Activated naive CD4-positive, alpha-beta T cell treated with anti-CD3 and anti-CD28 coated beads for 36 hours (primary cell): ENCODE measurements around the gene CNOT9. TPM values are rescaled to one million over a fixed set of nuclear protein-coding genes. Genes with fewer than 3 reads are reported as not detected.
"Not testable (repeated sequence)": the region's sequence is repeated elsewhere in the genome, so short reads cannot be mapped to it uniquely, and the experiment has no call there.

Source experiments
- CTCF ChIA-PET: fragments of 350-600 bp; sonication (Branson Sonifier 250); formaldehyde crosslinking; loops from one replicate; lab custom pipeline; 2021; ENCODE audit warnings: antibody characterized with exemption; lab: Charles Lee
- DNase-seq: peaks from one replicate; pipeline ENCODE4 v3.0.0-alpha.2; 2020
- H3K27ac Mint-ChIP-seq: one replicate; pipeline ENCODE4 v1.8.0; 2021; ENCODE audit warnings: mild to moderate bottlenecking, mixed read lengths
- H3K27me3 Mint-ChIP-seq: one replicate; pipeline ENCODE4 v1.8.0; 2021; ENCODE audit warnings: low read depth, mixed read lengths
- H3K36me3 Mint-ChIP-seq: one replicate; pipeline ENCODE4 v1.8.0; 2021; ENCODE audit warnings: low read depth, mixed read lengths
- H3K4me1 Mint-ChIP-seq: one replicate; pipeline ENCODE4 v1.8.0; 2021; ENCODE audit warnings: low read depth, mixed read lengths
- H3K4me3 Mint-ChIP-seq: one replicate; pipeline ENCODE4 v1.8.0; 2021; ENCODE audit warnings: mild to moderate bottlenecking, moderate library complexity, mixed read lengths
- H3K9me3 Mint-ChIP-seq: one replicate; pipeline ENCODE4 v1.8.0; 2021; ENCODE audit warnings: mixed read lengths
- intact Hi-C: fragments of 100-400 bp; cut with micrococcal nuclease; formaldehyde crosslinking; loops from one replicate; pipeline ENCODE4 v1.15.1; 2023
- total RNA-seq, 2 experiments: library from RNA; stranded (reverse); gene quantifications; one replicate each; pipeline ENCODE4 v1.2.3, GENCODE V29; 2021

Gene CNOT9, protein sequence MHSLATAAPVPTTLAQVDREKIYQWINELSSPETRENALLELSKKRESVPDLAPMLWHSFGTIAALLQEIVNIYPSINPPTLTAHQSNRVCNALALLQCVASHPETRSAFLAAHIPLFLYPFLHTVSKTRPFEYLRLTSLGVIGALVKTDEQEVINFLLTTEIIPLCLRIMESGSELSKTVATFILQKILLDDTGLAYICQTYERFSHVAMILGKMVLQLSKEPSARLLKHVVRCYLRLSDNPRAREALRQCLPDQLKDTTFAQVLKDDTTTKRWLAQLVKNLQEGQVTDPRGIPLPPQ
- 10 to 100 TPM; 74.3 to 78.6 TPM for total RNA-seq

DNA sequence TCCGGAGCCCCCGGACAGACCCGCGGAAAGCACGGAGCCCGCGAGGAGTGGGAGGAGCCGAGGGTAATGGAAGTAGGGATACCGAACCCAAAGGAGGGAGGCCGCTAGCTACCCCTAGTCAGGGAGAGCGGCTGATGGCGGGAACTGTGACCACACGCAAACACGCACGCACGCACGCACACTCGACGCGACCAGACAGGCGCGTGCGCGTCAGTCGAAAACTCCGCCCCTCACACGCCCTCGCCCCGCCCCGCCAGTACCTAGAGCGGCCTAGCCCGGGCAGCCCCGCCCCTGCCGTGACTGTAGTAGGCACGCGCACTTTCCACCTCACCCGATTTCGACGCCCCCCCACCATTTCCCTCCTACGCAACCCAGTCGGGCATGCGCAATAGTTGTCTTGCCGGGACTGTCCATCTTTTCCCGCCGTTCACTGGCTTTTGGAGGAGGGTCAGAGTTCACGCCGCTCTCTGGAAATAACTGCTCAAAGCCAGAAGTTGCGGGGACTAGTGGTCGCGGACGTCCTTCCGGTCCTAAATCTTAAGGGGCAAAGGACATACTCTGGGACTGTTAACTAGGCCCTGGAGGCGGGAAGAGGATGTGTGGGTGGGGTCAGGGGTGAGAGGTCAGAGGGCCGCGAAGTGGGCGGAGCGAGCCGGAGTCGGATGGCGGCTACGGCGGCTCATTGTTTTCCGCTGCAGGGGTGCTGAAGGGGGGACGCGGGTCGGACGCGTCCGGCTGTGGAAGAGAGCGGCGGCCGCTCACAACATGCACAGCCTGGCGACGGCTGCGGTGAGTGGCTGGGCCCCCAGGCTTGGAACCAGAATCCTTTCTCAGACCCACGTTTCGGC is at the start of gene CNOT9, which contains the start of gene USP37:
CNOT9 (plus strand) TSS at position 650 of the 848 bp plus-strand sequence; CDS start at position 766, 116 bp downstream.
USP37 (minus strand) TSS at position 162 of the 848 bp plus-strand sequence. CDS start 9,698 bp downstream, outside the sequence.
- peaks cover 60% of the 10 kb centered on the region for H3K4me1 Mint-ChIP-seq
- H3K36me3 Mint-ChIP-seq: peaks cover 43% of the 10 kb centered on the region
- H3K27me3 Mint-ChIP-seq: no peaks in the 10 kb centered on the region
- intact Hi-C loops: loop anchor here (1.0 to 5.0 kb wide), 16 partner anchors 14 to 819 kb away; partner anchors contain the start of genes AAMP, ANKZF1, ATG9A and BCS1L
- peak within 1 kb of the TSS; percentile 100 for H3K27ac Mint-ChIP-seq
- peak; percentile 100 for DNase-seq
- H3K9me3 Mint-ChIP-seq: no peaks in the 10 kb centered on the region
- peak within 1 kb of the TSS; percentile 91 for H3K4me3 Mint-ChIP-seq
- CTCF ChIA-PET: no interaction called here

DNA sequence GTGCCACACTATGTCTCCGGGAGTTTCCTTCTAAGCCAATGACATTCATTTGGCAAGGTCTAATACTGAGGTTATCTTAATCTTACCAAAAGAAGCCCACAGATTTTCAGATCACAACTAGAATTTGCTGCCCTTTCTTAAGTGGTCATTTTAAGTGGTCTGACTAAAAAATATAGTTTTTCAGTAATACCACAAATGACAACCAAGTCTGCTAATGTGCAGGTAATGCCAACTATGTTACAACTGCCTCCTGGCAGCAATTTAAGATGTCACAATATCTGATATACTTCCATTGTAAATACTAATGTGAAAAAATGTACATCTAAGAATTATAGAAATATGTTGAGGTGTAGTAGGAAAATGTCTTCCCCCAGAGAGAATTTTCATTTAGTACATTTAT is 49.8 kb upstream of the CNOT9 start:
- intact Hi-C loops: loop anchor here (10.0 kb wide), 1 partner anchor 326 kb away; no protein-coding TSS in a partner anchor
- H3K4me3 Mint-ChIP-seq: no peak overlapping the region
- H3K27me3 Mint-ChIP-seq: no peaks in the 10 kb centered on the region
- H3K9me3 Mint-ChIP-seq: no peaks in the 10 kb centered on the region
- no peak overlapping the region for H3K27ac Mint-ChIP-seq
- H3K36me3 Mint-ChIP-seq: peaks cover 26% of the 10 kb centered on the region
- CTCF ChIA-PET: no interaction called here
- H3K4me1 Mint-ChIP-seq: peaks cover 29% of the 10 kb centered on the region
- DNase-seq: no peak

DNA sequence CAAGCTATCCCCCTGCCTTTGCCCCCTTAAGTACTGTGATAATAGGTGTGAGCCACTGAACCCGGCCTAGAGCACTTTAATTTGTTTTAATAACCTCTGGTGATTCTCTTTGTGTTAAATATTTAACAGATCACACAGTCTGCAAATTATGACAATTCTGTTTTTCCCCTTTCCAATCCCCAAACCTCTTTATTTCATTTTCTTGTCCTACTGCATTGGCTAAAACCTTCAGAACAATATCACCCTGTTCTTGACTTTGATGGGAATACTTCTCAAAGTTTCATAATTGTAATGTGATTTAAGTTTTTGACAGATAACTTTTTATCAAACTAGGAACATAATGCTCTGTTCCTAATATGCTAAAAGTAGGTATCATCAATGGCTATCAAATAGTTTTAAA is 45.0 kb upstream of the CNOT9 start:
- H3K4me1 Mint-ChIP-seq: peaks cover 6% of the 10 kb centered on the region
- peaks cover 2% of the 10 kb centered on the region for H3K9me3 Mint-ChIP-seq
- H3K4me3 Mint-ChIP-seq: no peak overlapping the region
- no peaks in the 10 kb centered on the region for H3K27me3 Mint-ChIP-seq
- peaks cover 45% of the 10 kb centered on the region for H3K36me3 Mint-ChIP-seq
- CTCF ChIA-PET: interaction anchor here (0.7 kb wide), 1 partner anchor 24 kb away, joined by 4 read pairs; no protein-coding TSS in a partner anchor
- H3K27ac Mint-ChIP-seq: no peak overlapping the region
- no peak for DNase-seq
- intact Hi-C loops: no loop called here

DNA sequence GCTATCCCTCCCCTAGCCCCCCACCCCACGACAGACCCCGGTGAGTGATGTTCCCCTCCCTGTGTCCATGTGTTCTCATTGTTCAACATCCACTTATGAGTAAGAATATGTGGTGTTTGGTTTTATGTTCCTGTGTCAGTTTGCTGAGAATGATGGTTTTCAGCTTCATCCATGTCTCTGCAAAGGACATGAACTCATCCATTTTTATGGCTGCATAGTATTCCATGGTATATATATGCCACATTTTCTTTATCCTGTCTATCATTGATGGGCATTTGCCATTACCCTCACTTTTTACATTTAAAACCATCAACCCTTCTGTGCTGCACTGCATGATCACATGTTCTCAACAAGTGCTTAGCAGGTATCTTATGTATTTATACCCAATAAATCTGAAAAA is 40.2 kb upstream of the CNOT9 start:
- intact Hi-C loops, DNase-seq, H3K9me3 Mint-ChIP-seq, H3K27me3 Mint-ChIP-seq, H3K4me3 Mint-ChIP-seq, H3K4me1 Mint-ChIP-seq, H3K27ac Mint-ChIP-seq: not testable (repeated sequence)
- peaks cover 70% of the 10 kb centered on the region for H3K36me3 Mint-ChIP-seq
- CTCF ChIA-PET: interaction anchor here (0.7 kb wide), 1 partner anchor 35 kb away, joined by 4 read pairs; no protein-coding TSS in a partner anchor

DNA sequence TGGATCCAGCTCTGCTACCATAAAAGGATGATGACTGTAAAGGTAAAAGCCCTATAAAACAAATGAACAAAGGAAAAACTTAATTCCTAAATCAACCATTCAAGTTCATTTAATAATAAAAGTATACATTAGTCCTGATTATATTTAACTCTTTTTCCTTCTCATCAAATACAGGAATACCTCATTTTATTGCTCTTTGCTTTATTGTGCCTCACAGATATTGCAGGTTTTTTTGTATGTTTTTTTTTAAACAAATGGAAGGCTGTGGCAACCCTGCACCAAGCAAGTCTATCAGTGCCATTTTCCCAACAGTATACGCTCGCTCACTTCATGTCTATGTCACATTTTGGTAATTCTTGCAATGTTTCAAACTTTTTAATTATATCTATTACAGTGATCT is 38.6 kb upstream of the CNOT9 start:
- Mint-ChIP-seq H3K36me3 (peaks cover 66% of the 10 kb centered on the region), H3K27ac (no peak overlapping the region), H3K27me3 (no peaks in the 10 kb centered on the region), H3K9me3 (peaks cover 2% of the 10 kb centered on the region), H3K4me3 (no peak overlapping the region), H3K4me1 (no peaks in the 10 kb centered on the region)
- intact Hi-C loops: no loop called here
- no peak for DNase-seq
- CTCF ChIA-PET: interaction anchor here (1.2 kb wide), 1 partner anchor 1012 kb away, joined by 5 read pairs; no protein-coding TSS in a partner anchor

DNA sequence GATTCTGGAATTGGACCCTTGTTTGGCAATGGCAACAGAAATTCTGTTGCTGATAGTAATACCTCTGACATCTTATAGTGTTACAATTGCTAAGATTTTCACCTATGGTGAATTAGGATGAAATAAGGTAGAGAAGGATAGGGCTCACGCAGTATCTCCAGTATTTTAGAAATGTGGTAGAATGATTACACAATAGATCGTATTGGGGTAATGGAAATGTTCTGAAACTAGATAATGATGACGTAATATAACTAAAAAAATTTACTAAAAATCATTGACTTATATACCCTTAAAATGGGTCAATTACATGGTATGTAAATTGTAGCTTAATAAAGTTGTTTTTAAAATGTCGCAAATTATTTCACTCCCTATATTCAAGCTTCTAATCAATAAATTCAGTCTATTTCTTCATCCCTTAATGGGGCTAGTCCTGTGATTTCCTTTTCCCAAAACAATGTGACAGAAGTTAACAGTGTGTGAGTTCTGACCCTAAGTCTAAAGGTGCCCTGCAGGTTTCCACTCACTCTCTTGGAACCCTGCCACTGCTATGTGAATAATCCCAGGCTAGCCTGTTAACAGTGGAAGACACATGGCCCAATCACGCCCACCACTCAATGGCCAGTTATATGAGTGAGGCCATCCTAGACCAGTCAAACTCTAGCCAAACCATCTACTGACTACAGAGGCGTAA is 31.7 kb upstream of the CNOT9 start:
- Mint-ChIP-seq H3K4me3 (no peak overlapping the region), H3K27me3 (no peaks in the 10 kb centered on the region), H3K9me3 (no peaks in the 10 kb centered on the region), H3K4me1 (no peaks in the 10 kb centered on the region), H3K36me3 (peaks cover 34% of the 10 kb centered on the region), H3K27ac (no peak overlapping the region)
- intact Hi-C loops: no loop called here
- CTCF ChIA-PET: no interaction called here
- no peak for DNase-seq

DNA sequence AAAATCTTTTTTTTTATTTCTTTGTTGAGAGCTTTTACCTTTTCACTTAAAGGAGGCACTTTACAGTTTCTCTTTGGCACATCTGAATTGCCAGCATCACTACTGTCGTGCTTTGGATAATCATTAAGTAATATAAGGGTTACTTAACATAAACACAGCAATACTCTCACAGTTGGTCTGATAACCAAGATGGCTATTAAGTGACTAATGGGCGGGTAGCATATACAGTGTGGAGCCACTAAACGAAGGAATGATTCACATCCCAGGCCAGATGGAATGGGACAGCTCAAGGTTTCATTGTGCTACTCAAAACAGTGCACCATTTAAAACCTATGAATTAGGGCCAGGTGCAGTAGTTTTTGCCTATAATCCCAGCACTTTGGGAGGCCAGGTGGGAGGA is 28.6 kb upstream of the CNOT9 start:
- no peak overlapping the region for H3K4me3 Mint-ChIP-seq
- CTCF ChIA-PET: no interaction called here
- H3K27me3 Mint-ChIP-seq: no peaks in the 10 kb centered on the region
- H3K9me3 Mint-ChIP-seq: no peaks in the 10 kb centered on the region
- H3K36me3 Mint-ChIP-seq: peaks cover 33% of the 10 kb centered on the region
- no peak for DNase-seq
- intact Hi-C loops: no loop called here
- no peaks in the 10 kb centered on the region for H3K4me1 Mint-ChIP-seq
- no peak overlapping the region for H3K27ac Mint-ChIP-seq

DNA sequence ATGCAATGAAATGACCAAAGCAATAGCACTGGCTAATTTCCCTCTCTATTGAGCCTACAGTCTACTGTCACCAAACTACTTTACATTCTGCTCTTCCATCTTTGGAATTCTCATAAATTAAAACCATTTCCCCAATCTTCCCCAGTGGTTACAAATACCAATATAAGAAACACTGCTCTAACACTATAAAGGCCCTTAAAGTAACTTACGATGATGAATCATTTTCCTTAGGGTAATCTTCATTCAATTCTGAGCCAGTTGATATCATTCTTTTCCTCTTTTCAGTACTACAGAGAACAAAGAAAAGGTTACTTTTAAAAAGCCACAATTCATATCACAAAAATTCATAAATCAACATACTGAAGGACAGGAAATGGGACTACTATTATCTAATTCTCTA is 22.6 kb upstream of the CNOT9 start:
- H3K4me3 Mint-ChIP-seq: no peak overlapping the region
- H3K4me1 Mint-ChIP-seq: peaks cover 2% of the 10 kb centered on the region
- CTCF ChIA-PET: no interaction called here
- peaks cover 47% of the 10 kb centered on the region for H3K36me3 Mint-ChIP-seq
- intact Hi-C loops: no loop called here
- no peaks in the 10 kb centered on the region for H3K9me3 Mint-ChIP-seq
- no peaks in the 10 kb centered on the region for H3K27me3 Mint-ChIP-seq
- no peak overlapping the region for H3K27ac Mint-ChIP-seq
- DNase-seq: no peak

DNA sequence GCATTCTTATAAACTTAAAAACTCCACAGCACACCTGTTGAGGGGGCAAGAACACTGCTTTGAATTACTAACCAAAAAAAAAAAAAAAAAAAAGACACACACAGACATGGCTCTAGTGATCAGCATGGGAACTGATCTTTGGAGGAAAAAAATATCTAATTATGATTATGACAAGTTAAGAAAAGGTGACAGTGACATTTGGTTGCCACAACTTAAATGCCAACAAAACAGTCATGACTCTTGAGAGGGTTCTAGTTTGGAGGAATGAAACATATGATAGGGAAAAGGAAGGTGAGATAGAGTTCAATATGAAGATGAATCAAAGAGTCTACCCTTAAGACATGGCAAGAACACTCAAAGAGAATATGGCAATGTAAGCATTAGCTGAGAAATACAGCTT is 21.1 kb upstream of the CNOT9 start:
- Mint-ChIP-seq H3K27ac (no peak overlapping the region), H3K4me3 (no peak overlapping the region), H3K27me3 (no peaks in the 10 kb centered on the region), H3K4me1 (peaks cover 2% of the 10 kb centered on the region), H3K9me3 (no peaks in the 10 kb centered on the region), H3K36me3 (peaks cover 42% of the 10 kb centered on the region)
- CTCF ChIA-PET: interaction anchor here (0.5 to 0.7 kb wide), 3 partner anchors 11 to 104 kb away, joined by 3 to 4 read pairs (median 3); no protein-coding TSS in a partner anchor
- no peak for DNase-seq
- intact Hi-C loops: no loop called here

DNA sequence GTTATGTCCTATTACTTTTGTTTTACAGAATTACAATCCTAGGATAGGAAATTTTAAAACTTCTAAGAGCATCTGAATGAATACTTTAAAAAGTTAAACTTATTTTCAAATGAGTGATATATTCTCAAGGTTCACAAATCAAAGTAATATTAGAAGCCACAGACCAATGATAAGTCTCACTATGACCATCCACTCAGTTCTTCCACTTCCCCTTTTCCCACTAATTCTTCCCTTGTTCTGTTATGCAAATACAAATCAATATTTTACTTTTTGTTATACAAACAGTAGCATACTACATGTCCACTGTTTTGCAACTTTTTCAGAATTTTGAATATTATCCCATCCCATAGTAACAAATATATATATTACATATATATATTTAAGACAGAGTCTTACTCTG is 20.7 kb upstream of the CNOT9 start:
- Mint-ChIP-seq H3K9me3 (no peaks in the 10 kb centered on the region), H3K36me3 (peaks cover 42% of the 10 kb centered on the region), H3K27me3 (no peaks in the 10 kb centered on the region), H3K4me3 (no peak overlapping the region), H3K4me1 (peaks cover 2% of the 10 kb centered on the region), H3K27ac (no peak overlapping the region)
- intact Hi-C loops: no loop called here
- CTCF ChIA-PET: interaction anchor here (0.5 to 0.7 kb wide), 3 partner anchors 10 to 103 kb away, joined by 3 to 4 read pairs (median 3); no protein-coding TSS in a partner anchor
- DNase-seq: no peak

DNA sequence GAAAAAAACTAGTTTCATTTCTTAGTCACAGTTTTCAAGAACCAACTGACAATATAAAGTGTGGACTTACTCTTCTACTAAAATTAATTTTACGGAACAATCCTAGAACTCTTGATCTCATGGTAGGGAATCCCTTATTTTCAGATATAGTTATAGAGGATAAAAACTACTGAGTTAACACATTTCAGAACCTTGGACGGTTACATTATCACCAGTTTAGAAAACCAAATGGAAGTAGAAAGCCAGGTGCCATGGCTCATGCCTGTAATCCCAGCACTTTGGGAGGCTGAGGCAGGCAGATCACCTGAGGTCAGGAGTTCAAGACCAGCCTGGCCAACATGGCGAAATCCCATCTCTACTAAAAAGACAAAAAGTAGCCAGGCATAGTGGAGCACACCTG is 14.4 kb upstream of the CNOT9 start:
- H3K36me3 Mint-ChIP-seq: peaks cover 40% of the 10 kb centered on the region

DNA sequence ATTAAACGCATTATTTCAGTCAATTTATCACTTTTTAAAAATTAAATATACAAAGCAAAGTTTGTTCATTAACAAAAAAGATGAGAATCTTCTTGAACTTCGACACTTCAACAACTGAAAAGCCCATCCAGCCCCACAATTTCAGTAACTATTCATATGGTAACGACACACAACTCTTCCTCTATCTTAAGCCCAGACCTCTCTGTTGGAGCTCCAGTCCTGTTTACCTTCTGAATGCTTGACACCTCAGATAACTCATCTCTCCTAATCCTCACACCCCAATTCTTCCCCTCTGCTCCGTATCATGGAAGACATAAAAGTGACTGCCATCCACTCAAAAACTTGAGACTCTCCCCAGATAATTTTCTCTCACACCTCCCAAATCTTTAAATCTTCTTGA is 13.1 kb upstream of the CNOT9 start:
- no peaks in the 10 kb centered on the region for H3K9me3 Mint-ChIP-seq
- intact Hi-C loops: no loop called here
- H3K27ac Mint-ChIP-seq: no peak overlapping the region
- H3K4me1 Mint-ChIP-seq: peaks cover 10% of the 10 kb centered on the region
- H3K4me3 Mint-ChIP-seq: no peak overlapping the region
- CTCF ChIA-PET: no interaction called here
- no peaks in the 10 kb centered on the region for H3K27me3 Mint-ChIP-seq
- peaks cover 41% of the 10 kb centered on the region for H3K36me3 Mint-ChIP-seq
- DNase-seq: no peak

More for the DNA sequence above, 14.4 kb upstream of the CNOT9 start:
- H3K9me3 Mint-ChIP-seq, H3K4me3 Mint-ChIP-seq, H3K27me3 Mint-ChIP-seq, H3K27ac Mint-ChIP-seq, intact Hi-C loops, CTCF ChIA-PET, DNase-seq: not testable (repeated sequence)
- peaks cover 10% of the 10 kb centered on the region for H3K4me1 Mint-ChIP-seq
